ENCODE data around the gene CRELD2.

Gene CRELD2

DNA sequence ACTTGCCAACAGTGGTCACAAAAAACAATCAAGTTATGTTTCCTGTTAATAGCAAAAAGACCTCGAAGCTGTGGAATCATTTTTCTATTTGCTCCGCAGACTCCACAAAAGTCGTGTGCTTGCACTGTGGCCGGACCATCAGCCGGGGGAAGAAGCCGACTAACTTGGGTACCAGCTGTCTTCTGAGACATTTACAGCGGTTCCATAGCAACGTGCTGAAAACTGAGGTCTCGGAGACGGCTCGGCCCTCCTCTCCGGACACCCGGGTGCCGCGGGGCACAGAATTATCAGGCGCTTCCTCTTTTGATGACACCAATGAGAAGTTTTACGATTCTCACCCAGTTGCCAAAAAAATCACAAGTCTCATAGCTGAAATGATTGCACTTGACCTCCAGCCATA lies 33.2 kb upstream of the CRELD2 start:
- H2BK5ac ChIP-seq (ENCODE audit: low read length): no peak overlapping the region
- peaks cover 55 to 88% of the 10 kb centered on the region in 2 donors for H3K36me3 ChIP-seq (replicated peaks in 1 of 2; ENCODE audit: control insufficient read depth in 2 of 2, insufficient read depth in 2 of 2, low read length in 2 of 2)

DNA sequence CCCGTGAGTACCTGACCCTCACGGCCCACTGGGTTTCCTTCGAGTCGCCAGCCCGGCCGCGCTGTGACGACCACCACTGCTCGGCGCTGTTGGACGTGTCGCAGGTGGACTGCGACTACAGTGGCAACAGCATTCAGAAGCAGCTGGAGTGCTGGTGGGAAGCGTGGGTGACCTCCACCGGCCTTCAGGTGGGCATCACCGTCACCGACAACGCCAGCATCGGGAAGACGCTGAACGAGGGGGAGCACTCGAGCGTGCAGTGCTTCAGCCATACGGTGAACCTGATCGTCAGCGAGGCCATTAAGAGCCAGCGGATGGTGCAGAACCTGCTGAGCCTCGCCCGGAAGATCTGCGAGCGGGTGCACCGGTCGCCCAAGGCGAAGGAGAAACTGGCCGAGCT lies 32.6 kb upstream of the CRELD2 start:
- no CpG with 5 or more reads among the region's 35 CpGs for WGBS, 2 donors (ENCODE audit: extremely low coverage in 2 of 2, insufficient read length in 2 of 2, insufficient replicate concordance in 1 of 2)
- Histone ChIP-seq H2BK120ac (ENCODE audit: low read depth, low read length) (no peak overlapping the region), H3K4me1 (ENCODE audit: control insufficient read depth in 2 of 2, insufficient read depth in 1 of 2, low read depth in 1 of 2, low read length in 2 of 2) (no peaks in the 10 kb centered on the region), H4K91ac (ENCODE audit: low read depth, low read length, poor library complexity) (no peak overlapping the region), H3K4me3 (ENCODE audit: low read length in 2 of 2) (peak overlapping the region in 1 of 2 donors; percentile 3), H3K27ac (replicated peaks; ENCODE audit: low read length) (no peak overlapping the region), H2BK5ac (ENCODE audit: low read length) (peak overlapping the region; percentile 27), H3K27me3 (ENCODE audit: control insufficient read depth in 3 of 3, insufficient read depth in 3 of 3, low read depth in 1 of 3, low read length in 3 of 3) (peaks cover 0 to 1% (median 0%) of the 10 kb centered on the region in 3 experiments), H3K14ac (ENCODE audit: low read length) (no peak overlapping the region), H2AFZ (ENCODE audit: low read length) (no peak overlapping the region), H3K4me2 (ENCODE audit: insufficient read depth, low read length, poor library complexity, severe bottlenecking) (no peak overlapping the region), H2BK12ac (ENCODE audit: low read length) (no peak overlapping the region), H3K9me3 (replicated peaks in 1 of 2; ENCODE audit: control insufficient read depth in 2 of 2, insufficient read depth in 1 of 2, low read depth in 1 of 2, low read length in 2 of 2) (peaks cover 44 to 80% of the 10 kb centered on the region in 2 donors), H3K18ac (ENCODE audit: low read length) (no peak overlapping the region), H2BK15ac (ENCODE audit: low read length) (no peak overlapping the region), H2AK5ac (ENCODE audit: low read depth, low read length) (peak overlapping the region; percentile 46), H3K4ac (ENCODE audit: low read length) (no peak overlapping the region), H4K8ac (ENCODE audit: low read depth, low read length) (no peak overlapping the region), H3K79me1 (ENCODE audit: low read depth, low read length) (peaks cover 23% of the 10 kb centered on the region), H3K36me3 (replicated peaks in 1 of 2; ENCODE audit: control insufficient read depth in 2 of 2, insufficient read depth in 2 of 2, low read length in 2 of 2) (peaks cover 56 to 93% of the 10 kb centered on the region in 2 donors), H3K9ac (ENCODE audit: low read depth, low read length, poor library complexity) (no peak overlapping the region), H3K23ac (ENCODE audit: low read depth, low read length, poor library complexity) (no peak overlapping the region)
- DNase-seq (ENCODE audit: low spot score): no peak

More for the DNA sequence above, 33.2 kb upstream of the CRELD2 start:
- Histone ChIP-seq H3K79me1 (ENCODE audit: low read depth, low read length) (peaks cover 23% of the 10 kb centered on the region), H2AK5ac (ENCODE audit: low read depth, low read length) (no peak overlapping the region), H3K4ac (ENCODE audit: low read length) (no peak overlapping the region), H3K27me3 (ENCODE audit: control insufficient read depth in 3 of 3, insufficient read depth in 3 of 3, low read depth in 1 of 3, low read length in 3 of 3) (peaks cover 0 to 1% (median 0%) of the 10 kb centered on the region in 3 experiments), H2BK12ac (ENCODE audit: low read length) (no peak overlapping the region), H3K4me2 (ENCODE audit: insufficient read depth, low read length, poor library complexity, severe bottlenecking) (no peak overlapping the region), H3K9me3 (replicated peaks in 1 of 2; ENCODE audit: control insufficient read depth in 2 of 2, insufficient read depth in 1 of 2, low read depth in 1 of 2, low read length in 2 of 2) (peaks cover 45 to 74% of the 10 kb centered on the region in 2 donors), H2AFZ (ENCODE audit: low read length) (no peak overlapping the region), H2BK120ac (ENCODE audit: low read depth, low read length) (no peak overlapping the region), H3K4me3 (ENCODE audit: low read length in 2 of 2) (no peak overlapping the region), H3K14ac (ENCODE audit: low read length) (no peak overlapping the region), H3K9ac (ENCODE audit: low read depth, low read length, poor library complexity) (no peak overlapping the region), H4K91ac (ENCODE audit: low read depth, low read length, poor library complexity) (no peak overlapping the region), H3K18ac (ENCODE audit: low read length) (no peak overlapping the region), H3K23ac (ENCODE audit: low read depth, low read length, poor library complexity) (no peak overlapping the region), H3K4me1 (ENCODE audit: control insufficient read depth in 2 of 2, insufficient read depth in 1 of 2, low read depth in 1 of 2, low read length in 2 of 2) (no peaks in the 10 kb centered on the region), H2BK15ac (ENCODE audit: low read length) (no peak overlapping the region), H3K27ac (replicated peaks; ENCODE audit: low read length) (no peak overlapping the region), H4K8ac (ENCODE audit: low read depth, low read length) (no peak overlapping the region)
- no peak for DNase-seq (ENCODE audit: low spot score)
- no CpG with 5 or more reads among the region's 17 CpGs for whole genome bisulfite sequencing, 2 donors (ENCODE audit: extremely low coverage in 2 of 2, insufficient read length in 2 of 2, insufficient replicate concordance in 1 of 2)

DNA sequence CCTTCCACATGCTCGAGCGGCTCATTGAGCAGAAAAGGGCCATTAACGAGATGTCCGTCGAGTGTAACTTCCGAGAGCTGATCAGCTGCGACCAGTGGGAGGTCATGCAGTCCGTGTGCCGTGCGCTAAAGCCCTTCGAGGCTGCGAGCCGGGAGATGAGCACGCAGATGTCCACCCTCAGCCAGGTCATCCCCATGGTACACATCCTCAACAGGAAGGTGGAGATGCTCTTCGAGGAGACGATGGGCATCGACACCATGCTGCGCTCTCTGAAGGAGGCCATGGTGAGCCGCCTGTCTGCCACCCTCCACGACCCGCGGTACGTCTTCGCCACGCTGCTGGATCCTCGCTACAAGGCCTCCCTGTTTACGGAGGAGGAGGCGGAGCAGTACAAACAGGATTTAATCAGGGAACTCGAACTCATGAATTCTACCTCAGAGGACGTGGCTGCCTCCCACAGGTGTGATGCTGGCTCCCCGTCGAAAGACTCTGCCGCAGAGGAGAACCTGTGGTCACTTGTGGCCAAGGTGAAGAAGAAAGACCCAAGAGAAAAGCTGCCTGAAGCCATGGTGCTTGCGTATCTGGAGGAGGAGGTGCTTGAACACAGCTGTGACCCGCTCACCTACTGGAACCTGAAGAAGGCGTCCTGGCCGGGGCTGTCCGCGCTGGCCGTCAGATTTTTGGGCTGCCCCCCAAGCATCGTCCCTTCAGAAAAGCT lies 31.9 kb upstream of the CRELD2 start:
- H3K27ac ChIP-seq (replicated peaks; ENCODE audit: low read length): no peak overlapping the region
- DNase-seq (ENCODE audit: low spot score): no peak
- H3K14ac ChIP-seq (ENCODE audit: low read length): no peak overlapping the region
- no peak overlapping the region for H3K18ac ChIP-seq (ENCODE audit: low read length)
- H3K4me2 ChIP-seq (ENCODE audit: insufficient read depth, low read length, poor library complexity, severe bottlenecking): no peak overlapping the region
- peaks cover 0 to 1% (median 0%) of the 10 kb centered on the region in 3 experiments for H3K27me3 ChIP-seq (ENCODE audit: control insufficient read depth in 3 of 3, insufficient read depth in 3 of 3, low read depth in 1 of 3, low read length in 3 of 3)
- no peak overlapping the region for H3K4me3 ChIP-seq (ENCODE audit: low read length in 2 of 2)
- peaks cover 57 to 93% of the 10 kb centered on the region in 2 donors for H3K36me3 ChIP-seq (replicated peaks in 1 of 2; ENCODE audit: control insufficient read depth in 2 of 2, insufficient read depth in 2 of 2, low read length in 2 of 2)
- no peak overlapping the region for H4K8ac ChIP-seq (ENCODE audit: low read depth, low read length)
- no peak overlapping the region for H3K9ac ChIP-seq (ENCODE audit: low read depth, low read length, poor library complexity)
- no peaks in the 10 kb centered on the region for H3K4me1 ChIP-seq (ENCODE audit: control insufficient read depth in 2 of 2, insufficient read depth in 1 of 2, low read depth in 1 of 2, low read length in 2 of 2)
- H2BK120ac ChIP-seq (ENCODE audit: low read depth, low read length): no peak overlapping the region
- H2AFZ ChIP-seq (ENCODE audit: low read length): no peak overlapping the region
- peak overlapping the region; percentile 82 for H3K23ac ChIP-seq (ENCODE audit: low read depth, low read length, poor library complexity)
- peak overlapping the region; percentile 46 for H2AK5ac ChIP-seq (ENCODE audit: low read depth, low read length)
- H2BK12ac ChIP-seq (ENCODE audit: low read length): peak overlapping the region; percentile 68
- WGBS, 2 donors (ENCODE audit: extremely low coverage in 2 of 2, insufficient read length in 2 of 2, insufficient replicate concordance in 1 of 2): no CpG with 5 or more reads among the region's 41 CpGs
- H3K4ac ChIP-seq (ENCODE audit: low read length): no peak overlapping the region
- H3K9me3 ChIP-seq (replicated peaks in 1 of 2; ENCODE audit: control insufficient read depth in 2 of 2, insufficient read depth in 1 of 2, low read depth in 1 of 2, low read length in 2 of 2): peaks cover 48 to 81% of the 10 kb centered on the region in 2 donors
- H4K91ac ChIP-seq (ENCODE audit: low read depth, low read length, poor library complexity): no peak overlapping the region
- H2BK5ac ChIP-seq (ENCODE audit: low read length): peak overlapping the region; percentile 27
- H3K79me1 ChIP-seq (ENCODE audit: low read depth, low read length): peaks cover 23% of the 10 kb centered on the region
- H2BK15ac ChIP-seq (ENCODE audit: low read length): no peak overlapping the region

DNA sequence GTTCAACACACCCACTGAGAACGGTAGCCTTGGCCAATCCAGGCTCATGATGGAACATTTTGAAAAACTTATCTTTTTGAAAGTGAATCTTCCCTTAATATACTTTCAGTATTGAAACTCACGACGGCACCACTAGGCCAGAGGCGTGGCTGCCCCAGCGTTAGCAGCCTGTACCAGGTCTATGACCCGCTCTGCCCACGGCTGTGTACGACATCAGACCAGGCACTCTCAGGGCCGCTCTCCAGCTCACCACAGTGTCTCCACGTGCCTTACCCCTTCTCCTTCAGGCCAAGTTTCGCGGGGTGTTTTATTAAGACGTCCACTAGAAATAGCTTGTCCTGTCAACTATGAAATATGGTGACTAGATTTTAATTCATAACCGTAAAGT lies 31.4 kb upstream of the CRELD2 start:
- H3K18ac ChIP-seq (ENCODE audit: low read length): no peak overlapping the region
- no peak overlapping the region for H3K23ac ChIP-seq (ENCODE audit: low read depth, low read length, poor library complexity)
- no peak overlapping the region for H3K4me2 ChIP-seq (ENCODE audit: insufficient read depth, low read length, poor library complexity, severe bottlenecking)
- H2AK5ac ChIP-seq (ENCODE audit: low read depth, low read length): no peak overlapping the region
- peaks cover 0 to 1% (median 0%) of the 10 kb centered on the region in 3 experiments for H3K27me3 ChIP-seq (ENCODE audit: control insufficient read depth in 3 of 3, insufficient read depth in 3 of 3, low read depth in 1 of 3, low read length in 3 of 3)
- peak overlapping the region in 1 of 2 donors; percentile 28 for H3K4me3 ChIP-seq (ENCODE audit: low read length in 2 of 2)
- DNase-seq (ENCODE audit: low spot score): no peak
- H3K9me3 ChIP-seq (replicated peaks in 1 of 2; ENCODE audit: control insufficient read depth in 2 of 2, insufficient read depth in 1 of 2, low read depth in 1 of 2, low read length in 2 of 2): peaks cover 48 to 81% of the 10 kb centered on the region in 2 donors
- peaks cover 57 to 91% of the 10 kb centered on the region in 2 donors for H3K36me3 ChIP-seq (replicated peaks in 1 of 2; ENCODE audit: control insufficient read depth in 2 of 2, insufficient read depth in 2 of 2, low read length in 2 of 2)
- H2BK12ac ChIP-seq (ENCODE audit: low read length): no peak overlapping the region
- H2BK120ac ChIP-seq (ENCODE audit: low read depth, low read length): no peak overlapping the region
- no peak overlapping the region for H2BK5ac ChIP-seq (ENCODE audit: low read length)
- no peak overlapping the region for H3K9ac ChIP-seq (ENCODE audit: low read depth, low read length, poor library complexity)
- H2AFZ ChIP-seq (ENCODE audit: low read length): no peak overlapping the region
- H3K4ac ChIP-seq (ENCODE audit: low read length): no peak overlapping the region
- no peak overlapping the region for H3K14ac ChIP-seq (ENCODE audit: low read length)
- H4K91ac ChIP-seq (ENCODE audit: low read depth, low read length, poor library complexity): no peak overlapping the region
- no peak overlapping the region for H3K27ac ChIP-seq (replicated peaks; ENCODE audit: low read length)
- no peak overlapping the region for H2BK15ac ChIP-seq (ENCODE audit: low read length)
- H4K8ac ChIP-seq (ENCODE audit: low read depth, low read length): no peak overlapping the region
- H3K79me1 ChIP-seq (ENCODE audit: low read depth, low read length): peaks cover 23% of the 10 kb centered on the region
- WGBS, 2 donors (ENCODE audit: extremely low coverage in 2 of 2, insufficient read length in 2 of 2, insufficient replicate concordance in 1 of 2): 100% methylated on average over 1 of the region's 14 CpGs; no CpG with 5 or more reads in 1 of the 2 donors
- no peaks in the 10 kb centered on the region for H3K4me1 ChIP-seq (ENCODE audit: control insufficient read depth in 2 of 2, insufficient read depth in 1 of 2, low read depth in 1 of 2, low read length in 2 of 2)
